Aorta (tissue), 5 donors: ENCODE data around the gene PTPRO. TPM values are rescaled to one million over a fixed set of nuclear protein-coding genes. Genes with fewer than 3 reads are reported as not detected.

ENCODE experiments used
- ATAC-seq: fragments of 200-7000 bp; cut with Tn5 transposase; one replicate; pipeline ENCODE4 v1.9.1; 2022; ENCODE audit warnings: moderate library complexity; ENCODE audit not compliant: low FRiP score
- DNase-seq, 2 donors: peaks; one replicate each; pipeline ENCODE4 v3.0.0-alpha.2; 2020
- H3K27ac ChIP-seq, 2 donors: one replicate each; pipeline ENCODE4 v1.5.1; 2013; ENCODE audit warnings: low read length in 2 of 2, mild to moderate bottlenecking in 2 of 2, moderate library complexity in 2 of 2, control low read depth in 1 of 2, inconsistent platforms in 1 of 2, low read depth in 1 of 2
- H3K27me3 ChIP-seq, 2 donors: one replicate each; pipeline ENCODE4 v1.6.1; 2013; ENCODE audit warnings: control low read depth in 1 of 2, low read length in 1 of 2, mild to moderate bottlenecking in 1 of 2, moderate library complexity in 1 of 2; ENCODE audit not compliant: insufficient read depth in 2 of 2, control insufficient read depth in 1 of 2
- H3K36me3 ChIP-seq, 2 donors: one replicate each; pipeline ENCODE4 v1.6.1; 2013; ENCODE audit warnings: control low read depth in 1 of 2, low read length in 1 of 2, mild to moderate bottlenecking in 1 of 2; ENCODE audit not compliant: insufficient read depth in 2 of 2, control insufficient read depth in 1 of 2
- H3K4me1 ChIP-seq, 2 donors: one replicate each; pipeline ENCODE4 v1.6.1; 2013; ENCODE audit warnings: low read length in 2 of 2, control low read depth in 1 of 2, mild to moderate bottlenecking in 1 of 2, moderate library complexity in 1 of 2; ENCODE audit not compliant: insufficient read depth in 2 of 2, control insufficient read depth in 1 of 2
- H3K4me3 ChIP-seq, 2 donors: one replicate each; pipeline ENCODE4 v1.5.1; 2013; ENCODE audit warnings: low read length in 2 of 2, control low read depth in 1 of 2, mild to moderate bottlenecking in 1 of 2
- H3K9me3 ChIP-seq: one replicate; pipeline ENCODE4 v1.6.1; 2013; ENCODE audit warnings: mild to moderate bottlenecking, low read length; ENCODE audit not compliant: control insufficient read depth
- WGBS, 2 donors: extraction: QIAGEN DNeasy Blood & Tissue Kit; methylation state at CpG; one replicate each; pipeline ENCODE4 v1.1.7; 2013; 5-methylcytosine and 5-hydroxymethylcytosine counted together
- intact Hi-C, 2 donors: fragments of 100-400 bp; cut with DNase I; formaldehyde crosslinking; loops; one replicate each; pipeline versions ENCODE4 v1.14.2 to v1.15.0; 2022
- polyA plus RNA-seq, 2 donors: library from polyadenylated mRNA; stranded (reverse); fragments of 200-250 nt; gene quantifications; one replicate each; pipeline ENCODE4 v1.2.3, GENCODE V29; 2013
- total RNA-seq, 2 donors: library from RNA; stranded (reverse); fragmentation: NEBNext Ultra II Directional; extraction: Animal tissue kit (Norgen Biotek cat#: 25700); gene quantifications; one replicate each; pipeline ENCODE4 v1.2.1, GENCODE V29; 2021
- donor health status: healthy with polysubstance abuse.
- donor health status: Bipolar disorder and iron deficiency.
- donor health status: DM: no; HTN: no; CAD: no.
- donor health status: DM: no; HTN: no; CAD: no.
- donor health status: DM: yes; HTN: yes; CAD: no.

Gene PTPRO
- total and polyA plus RNA-seq, 4 donors: 5.4 to 16.1 (median 9.9) TPM

- Histone ChIP-seq H3K27me3 (no peaks in the 10 kb centered on the region), H3K27ac (no peak overlapping the region), H3K9me3 (no peaks in the 10 kb centered on the region), H3K4me1 (peaks cover 0 to 3% of the 10 kb centered on the region in 2 donors), H3K36me3 (no peaks in the 10 kb centered on the region), H3K4me3 (no peak overlapping the region)
- intact Hi-C loops: no loop called here
- DNase-seq (no peak), ATAC-seq (no peak)
- 60 to 62% methylated on average over 4 of the region's 4 CpGs for WGBS, 2 donors
Observed at GRCh38 chr12:15364221-15365160, 42.2 kb downstream of the PTPRO start.

GRCh38 chr12:15368812-15369211 lies 46.5 kb downstream of the PTPRO start:
- WGBS, 2 donors: 76 to 79% methylated on average over 4 of the region's 4 CpGs
- no peak for ATAC-seq
- H3K4me1 ChIP-seq: no peaks in the 10 kb centered on the region
- H3K27ac ChIP-seq: no peak overlapping the region
- no peak for DNase-seq
- H3K4me3 ChIP-seq: no peak overlapping the region
- H3K9me3 ChIP-seq: no peaks in the 10 kb centered on the region
- intact Hi-C loops: no loop called here
- H3K27me3 ChIP-seq: no peaks in the 10 kb centered on the region
- H3K36me3 ChIP-seq: no peaks in the 10 kb centered on the region

DNA sequence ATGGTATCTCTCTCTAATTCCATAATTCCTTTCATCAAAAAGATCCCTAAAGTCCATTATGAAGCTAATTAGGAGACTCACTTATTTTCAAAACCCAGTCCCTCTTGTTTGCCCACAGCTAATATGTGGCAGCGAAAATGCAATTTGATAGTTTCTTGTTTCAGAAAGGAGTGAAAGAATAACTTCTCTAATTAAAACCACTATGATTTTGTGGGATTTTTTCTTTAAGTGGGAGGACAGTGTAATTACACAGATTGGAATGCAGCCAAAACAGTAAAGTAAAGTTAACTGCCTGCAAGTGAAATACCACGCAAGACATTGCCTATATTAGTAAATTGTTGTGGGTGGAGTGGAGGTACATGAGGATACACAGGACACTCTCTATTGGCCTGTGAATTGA lies 50.0 kb downstream of the PTPRO start:
- no peaks in the 10 kb centered on the region for H3K36me3 ChIP-seq
- DNase-seq (no peak), ATAC-seq (no peak)
- peaks cover 0 to 1% of the 10 kb centered on the region in 2 donors for H3K4me1 ChIP-seq
- WGBS, 2 donors: 94 to 95% methylated on average over 2 of the region's 2 CpGs
- intact Hi-C loops: no loop called here
- peaks cover 3% of the 10 kb centered on the region for H3K9me3 ChIP-seq
- H3K4me3 ChIP-seq: no peak overlapping the region
- no peaks in the 10 kb centered on the region for H3K27me3 ChIP-seq
- H3K27ac ChIP-seq: no peak overlapping the region

DNA sequence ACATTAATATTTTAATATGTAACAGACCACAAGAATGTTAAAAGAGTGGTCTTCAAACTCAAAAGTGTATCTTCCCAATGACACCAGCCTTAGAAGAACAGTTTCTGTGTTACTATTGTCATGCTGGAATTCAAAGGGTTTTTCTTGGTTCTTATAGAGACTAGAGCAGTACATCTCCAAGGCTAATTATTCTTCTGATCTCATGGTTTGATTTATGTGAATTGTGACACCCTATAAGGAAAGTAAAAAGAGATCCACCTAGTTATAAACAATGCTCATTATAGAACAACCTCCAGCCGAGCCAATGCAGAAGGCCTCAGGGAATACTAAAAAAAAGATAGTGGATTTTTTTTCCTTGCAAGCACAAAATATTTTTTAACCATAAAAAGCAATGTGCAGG lies 65.5 kb downstream of the PTPRO start:
- intact Hi-C loops: no loop called here
- 13 to 28% methylated on average over 1 of the region's 1 CpG for WGBS, 2 donors
- Histone ChIP-seq H3K4me3 (no peak overlapping the region), H3K9me3 (no peaks in the 10 kb centered on the region), H3K27ac (no peak overlapping the region), H3K36me3 (no peaks in the 10 kb centered on the region), H3K4me1 (peaks cover 0 to 13% of the 10 kb centered on the region in 2 donors), H3K27me3 (no peaks in the 10 kb centered on the region)
- DNase-seq: no peak
- ATAC-seq: no peak

DNA sequence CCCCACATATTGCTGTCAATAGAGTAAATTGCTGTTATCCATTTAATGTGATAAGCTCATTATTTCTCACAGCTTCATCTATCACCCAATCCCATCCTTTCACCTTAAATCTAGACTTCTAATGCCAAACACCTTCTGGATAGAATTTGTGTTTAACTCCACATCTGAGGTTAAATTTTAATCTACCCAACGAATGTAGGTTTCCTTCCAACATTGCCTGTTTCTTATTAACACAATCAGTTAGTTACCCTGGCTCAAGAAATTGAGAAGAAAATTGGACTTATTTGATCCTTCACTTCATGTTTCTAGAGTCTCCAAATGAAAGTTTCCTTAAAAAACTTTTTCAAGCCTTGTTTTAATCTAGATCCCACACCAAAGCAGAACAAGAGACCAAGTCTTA lies 67.3 kb downstream of the PTPRO start:
- intact Hi-C loops: no loop called here
- Histone ChIP-seq H3K4me1 (peaks cover 0 to 13% of the 10 kb centered on the region in 2 donors), H3K27me3 (no peaks in the 10 kb centered on the region), H3K4me3 (no peak overlapping the region), H3K27ac (no peak overlapping the region), H3K36me3 (no peaks in the 10 kb centered on the region), H3K9me3 (no peaks in the 10 kb centered on the region)
- ATAC-seq (no peak), DNase-seq (no peak)
- WGBS, 2 donors: 13 to 31% methylated on average over 1 of the region's 1 CpG

GRCh38 chr12:15393037-15393436 lies 70.7 kb downstream of the PTPRO start:
- Histone ChIP-seq H3K27ac (no peak overlapping the region), H3K36me3 (no peaks in the 10 kb centered on the region), H3K4me1 (peaks cover 0 to 5% of the 10 kb centered on the region in 2 donors), H3K27me3 (no peaks in the 10 kb centered on the region), H3K4me3 (no peak overlapping the region), H3K9me3 (no peaks in the 10 kb centered on the region)
- no peak for DNase-seq
- no peak for ATAC-seq
- intact Hi-C loops: no loop called here
- WGBS, 2 donors: 97% methylated on average over 1 of the region's 1 CpG

DNA sequence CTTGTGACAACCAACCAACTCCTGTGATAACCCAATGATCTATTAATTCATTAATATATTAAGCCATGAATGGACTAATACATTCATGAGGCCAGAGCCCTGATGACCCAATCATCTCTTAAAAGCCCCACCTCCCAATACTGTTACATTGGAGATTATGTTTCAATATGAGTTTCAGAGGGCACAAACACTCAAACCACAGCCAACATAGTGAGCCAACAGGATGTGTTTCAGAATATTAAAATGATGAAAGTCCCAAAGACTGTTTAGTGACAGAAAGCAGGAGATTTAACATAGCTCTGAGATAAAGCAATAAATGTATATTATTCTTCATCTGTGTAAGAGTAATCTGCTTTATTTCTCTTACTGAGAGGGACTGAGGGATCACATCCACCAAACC lies 71.7 kb downstream of the PTPRO start:
- Histone ChIP-seq H3K9me3 (no peaks in the 10 kb centered on the region), H3K4me3 (no peak overlapping the region), H3K27me3 (no peaks in the 10 kb centered on the region), H3K4me1 (peaks cover 0 to 5% of the 10 kb centered on the region in 2 donors), H3K27ac (no peak overlapping the region), H3K36me3 (no peaks in the 10 kb centered on the region)
- DNase-seq: no peak
- no peak for ATAC-seq
- intact Hi-C loops: no loop called here

DNA sequence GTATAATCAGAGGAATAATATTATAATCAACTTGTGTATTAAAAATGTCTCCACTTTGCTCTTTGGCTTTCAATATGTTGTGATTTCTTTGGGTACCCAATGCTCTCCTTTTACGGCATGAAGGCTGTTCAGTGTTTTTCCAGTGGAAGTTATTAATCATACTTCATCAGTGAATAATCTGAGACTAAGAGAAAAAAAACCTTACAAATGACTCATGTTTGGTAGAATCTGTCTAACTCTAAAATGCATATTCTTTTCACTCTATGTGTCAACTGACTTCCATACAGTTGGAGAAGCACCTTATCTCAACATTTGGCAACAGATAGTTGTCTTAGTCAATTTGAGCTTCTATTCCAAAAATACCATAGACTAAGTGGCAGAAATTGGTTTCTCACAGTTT lies 82.2 kb downstream of the PTPRO start:
- WGBS, 2 donors: 0 to 1% methylated on average over 1 of the region's 1 CpG
- Histone ChIP-seq H3K36me3 (no peaks in the 10 kb centered on the region), H3K27me3 (no peaks in the 10 kb centered on the region), H3K4me3 (no peak overlapping the region), H3K4me1 (no peaks in the 10 kb centered on the region), H3K27ac (no peak overlapping the region), H3K9me3 (no peaks in the 10 kb centered on the region)
- intact Hi-C loops: no loop called here
- DNase-seq: no peak
- no peak for ATAC-seq

- WGBS, 2 donors: 96 to 98% methylated on average over 2 of the region's 2 CpGs
- intact Hi-C loops: no loop called here
- ATAC-seq: no peak
- no peak for DNase-seq
- Histone ChIP-seq H3K36me3 (no peaks in the 10 kb centered on the region), H3K4me1 (no peaks in the 10 kb centered on the region), H3K9me3 (no peaks in the 10 kb centered on the region), H3K4me3 (no peak overlapping the region), H3K27ac (no peak overlapping the region), H3K27me3 (no peaks in the 10 kb centered on the region)
Observed at GRCh38 chr12:15405606-15406005, 83.3 kb downstream of the PTPRO start.
